Breast epithelium (tissue), 4 donors: ENCODE measurements around the gene MTFR2. TPM values are rescaled to one million over a fixed set of nuclear protein-coding genes. Genes with fewer than 3 reads are reported as not detected.

ENCODE experiments used
- DNase-seq, 2 donors: peaks; one replicate each; pipeline ENCODE4 v3.0.0-alpha.2; 2019; ENCODE audit warnings: low spot score in 2 of 2
- H3K27ac ChIP-seq, 2 donors: fragments of 200-600 bp; sonication (generic) in 1 of 2; one replicate each; pipeline ENCODE4 v1.5.1; 2016 to 2019; ENCODE audit warnings: mild to moderate bottlenecking in 1 of 2
- H3K27me3 ChIP-seq, 2 donors: fragments of 200-600 bp; sonication (generic) in 1 of 2; one replicate each; pipeline versions ENCODE4 v1.5.1 to v1.6.0; 2017 to 2019; ENCODE audit warnings: control low read depth in 1 of 2, mild to moderate bottlenecking in 1 of 2
- H3K36me3 ChIP-seq: fragments of 200-600 bp; one replicate; pipeline ENCODE4 v1.5.1; 2019
- H3K4me1 ChIP-seq, 2 donors: fragments of 200-600 bp; sonication (generic); one replicate each; pipeline ENCODE4 v1.5.1; 2016 to 2019; ENCODE audit warnings: control low read depth in 1 of 2
- H3K4me3 ChIP-seq, 3 donors: fragments of 200-600 bp; sonication (generic); 1 replicate in 2 of 3; 2 replicates in 1 of 3; pipeline ENCODE4 v1.5.1; 2016 to 2019; ENCODE audit warnings: mild to moderate bottlenecking in 3 of 3, moderate library complexity in 2 of 3
- H3K9me3 ChIP-seq, 2 donors: fragments of 200-600 bp; sonication (generic) in 1 of 2; one replicate each; pipeline ENCODE4 v1.5.1; 2016 to 2019; ENCODE audit warnings: control low read depth in 1 of 2
- CTCF ChIP-seq, 3 donors: fragments of 450-650 bp; IDR thresholded peaks; one replicate each; pipeline ENCODE4 v1.5.1; 2016 to 2017; ENCODE audit warnings: antibody characterized with exemption in 3 of 3, mild to moderate bottlenecking in 3 of 3, moderate library complexity in 3 of 3
- POLR2A ChIP-seq: fragments of 450-650 bp; IDR thresholded peaks from one replicate; pipeline ENCODE4 v1.6.1; 2016; ENCODE audit warnings: antibody characterized with exemption, mild to moderate bottlenecking, moderate library complexity
- POLR2AphosphoS5 ChIP-seq, 3 donors: sonication (generic); formaldehyde crosslinking; IDR thresholded peaks; one replicate each; pipeline ENCODE4 v1.6.1; 2017; ENCODE audit warnings: antibody characterized with exemption in 3 of 3
- intact Hi-C: fragments of 100-400 bp; cut with DNase I; formaldehyde crosslinking; loops from one replicate; pipeline ENCODE4 v1.15.1; 2023; ENCODE audit warnings: low total_unique reads
- total RNA-seq, 3 donors: library from RNA; depleted of rRNA; stranded (reverse); fragments of >200 nt; gene quantifications; one replicate each; pipeline ENCODE4 v1.1.0, GENCODE V29; 2016

The MTFR2 gene
- total RNA-seq, 3 donors from 2014 or later, result 0.66 to 2.7 (median 0.73) TPM

DNA sequence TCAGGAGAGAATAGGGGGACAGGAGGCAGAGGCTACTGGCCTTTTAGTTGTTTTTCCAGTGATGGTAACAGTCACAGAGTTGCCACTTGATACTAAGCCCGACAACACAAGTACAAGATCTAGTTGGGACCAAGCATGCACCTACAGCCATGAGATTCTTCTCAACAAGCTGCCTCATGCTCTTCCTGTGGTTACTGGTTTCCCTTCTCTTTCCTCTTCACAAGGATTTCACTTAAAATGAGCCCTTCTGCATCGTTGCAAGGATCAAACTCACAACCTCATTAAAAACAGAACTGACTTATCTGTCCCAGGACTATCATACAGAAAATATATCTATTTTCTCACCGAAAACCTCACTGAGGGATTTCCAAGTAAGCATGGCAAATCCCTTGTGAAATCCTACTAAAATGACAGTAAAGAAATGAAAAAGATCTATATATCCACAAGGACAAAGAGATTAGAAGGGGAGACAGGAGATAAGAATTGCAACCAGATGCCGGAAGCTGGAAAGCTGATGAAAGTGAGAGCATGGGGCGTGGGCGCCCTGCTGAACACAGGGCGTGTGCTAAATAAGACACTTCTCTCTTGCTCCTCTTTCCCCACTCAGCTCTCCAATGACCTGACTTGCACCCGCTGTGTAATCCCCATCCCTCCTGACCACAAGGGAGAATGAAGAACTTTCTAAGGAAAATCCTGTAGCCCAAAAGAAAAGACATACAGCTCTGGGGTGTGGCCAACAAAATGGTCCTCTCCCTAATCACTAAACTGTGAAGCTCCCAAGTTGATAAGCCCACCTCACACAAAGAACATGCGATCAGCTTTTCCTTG, 13.4 kb downstream of the MTFR2 start:
- TF ChIP-seq POLR2A (no peak), CTCF (IDR thresholded peaks at IDR 0.05) (no peak), POLR2AphosphoS5 (IDR thresholded peaks at IDR 0.05) (no peak)
- Histone ChIP-seq H3K27me3 (no peaks in the 10 kb centered on the region), H3K36me3 (no peaks in the 10 kb centered on the region), H3K4me3 (no peak overlapping the region), H3K4me1 (no peaks in the 10 kb centered on the region), H3K27ac (no peak overlapping the region), H3K9me3 (no peaks in the 10 kb centered on the region)
- no peak for DNase-seq
- intact Hi-C loops, result no loop called here

GRCh38 chr6:136235233-136235564, 14.9 kb downstream of the MTFR2 start:
- Histone ChIP-seq H3K36me3 (no peaks in the 10 kb centered on the region), H3K9me3 (no peaks in the 10 kb centered on the region), H3K4me3 (no peak overlapping the region), H3K27ac (no peak overlapping the region), H3K4me1 (no peaks in the 10 kb centered on the region), H3K27me3 (no peaks in the 10 kb centered on the region)
- no peak for TF ChIP-seq POLR2AphosphoS5 (IDR thresholded peaks at IDR 0.05)
- TF ChIP-seq POLR2A, result no peak
- no peak for TF ChIP-seq CTCF (IDR thresholded peaks at IDR 0.05)
- intact Hi-C loops, result no loop called here
- DNase-seq, result no peak

DNA sequence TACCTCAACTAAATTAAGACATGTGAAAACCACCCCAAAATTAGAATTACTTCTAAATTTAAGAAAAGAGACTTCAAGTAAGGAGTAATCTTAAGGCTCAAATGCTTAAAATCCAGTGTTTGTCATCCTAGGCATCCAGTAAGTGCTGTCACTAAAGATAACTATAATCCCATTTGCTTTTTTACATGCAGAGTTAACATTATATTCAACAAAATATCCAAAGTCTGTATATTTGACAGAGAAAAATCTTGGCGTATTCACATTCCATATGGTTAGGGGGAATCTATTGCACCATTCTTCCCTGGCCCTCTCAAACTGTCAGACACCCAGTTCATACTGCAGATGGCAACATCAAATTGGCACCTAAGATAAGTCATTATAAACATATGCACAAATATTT, 17.4 kb downstream of the MTFR2 start:
- H3K27me3 ChIP-seq, result no peaks in the 10 kb centered on the region
- TF ChIP-seq POLR2A, result no peak
- no peak for TF ChIP-seq CTCF (IDR thresholded peaks at IDR 0.05)
- TF ChIP-seq POLR2AphosphoS5 (IDR thresholded peaks at IDR 0.05), result no peak
- H3K4me1 ChIP-seq, result no peaks in the 10 kb centered on the region
- H3K9me3 ChIP-seq, result no peaks in the 10 kb centered on the region
- no peak overlapping the region for H3K4me3 ChIP-seq
- no peak overlapping the region for H3K27ac ChIP-seq
- H3K36me3 ChIP-seq, result no peaks in the 10 kb centered on the region
- intact Hi-C loops, result no loop called here
- DNase-seq, result no peak

DNA sequence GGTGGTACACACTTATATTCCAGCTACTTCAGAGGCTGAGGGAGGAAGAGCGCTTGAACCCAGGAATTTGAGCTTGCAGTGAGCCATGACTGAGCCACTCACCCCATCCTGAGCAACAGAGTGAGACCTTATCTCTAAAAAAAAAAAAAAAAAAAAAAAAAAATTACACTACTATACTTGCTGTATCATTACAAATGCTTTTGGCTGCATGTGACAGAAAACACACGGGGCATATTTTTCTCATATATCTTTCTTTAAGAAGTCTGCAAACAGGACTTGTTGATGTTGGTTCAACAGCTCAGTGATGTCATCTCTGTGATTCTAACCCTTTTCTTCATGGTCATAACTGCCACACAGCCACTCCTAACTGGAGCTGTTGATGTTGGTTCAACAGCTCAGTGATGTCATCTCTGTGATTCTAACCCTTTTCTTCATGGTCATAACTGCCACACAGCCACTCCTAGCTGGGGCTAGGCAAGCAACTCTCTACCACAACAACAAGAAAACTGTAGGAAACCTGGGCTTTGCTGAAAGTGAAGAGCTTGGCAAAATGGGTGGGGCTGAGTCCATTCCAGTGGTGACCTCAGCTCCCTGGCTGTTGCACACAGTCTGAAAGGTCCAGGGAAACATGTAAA, 19.8 kb downstream of the MTFR2 start:
- H3K36me3 ChIP-seq, result no peaks in the 10 kb centered on the region
- no peak overlapping the region for H3K27ac ChIP-seq
- no peaks in the 10 kb centered on the region for H3K4me1 ChIP-seq
- H3K27me3 ChIP-seq, result no peaks in the 10 kb centered on the region
- TF ChIP-seq POLR2A, result no peak
- no peak for TF ChIP-seq POLR2AphosphoS5 (IDR thresholded peaks at IDR 0.05)
- TF ChIP-seq CTCF (IDR thresholded peaks at IDR 0.05), result no peak
- intact Hi-C loops, result no loop called here
- H3K4me3 ChIP-seq, result no peak overlapping the region
- H3K9me3 ChIP-seq, result no peaks in the 10 kb centered on the region
- no peak for DNase-seq

GRCh38 chr6:136228814-136229213, 21.3 kb downstream of the MTFR2 start:
- intact Hi-C loops, result no loop called here
- H3K4me1 ChIP-seq, result no peaks in the 10 kb centered on the region
- no peaks in the 10 kb centered on the region for H3K9me3 ChIP-seq
- TF ChIP-seq POLR2AphosphoS5 (IDR thresholded peaks at IDR 0.05) (no peak), POLR2A (no peak), CTCF (IDR thresholded peaks at IDR 0.05) (no peak)
- no peaks in the 10 kb centered on the region for H3K27me3 ChIP-seq
- no peak overlapping the region for H3K4me3 ChIP-seq
- no peak overlapping the region for H3K27ac ChIP-seq
- H3K36me3 ChIP-seq, result no peaks in the 10 kb centered on the region
- DNase-seq, result no peak
